Cortex of kidney (tissue), 1 donor: ENCODE data around the gene POLR3H.
"Not testable (repeated sequence)": the region's sequence is repeated elsewhere in the genome, so short reads cannot be mapped to it uniquely, and the experiment has no call there.

Experiments
- DNase-seq: peaks from one replicate; lab custom pipeline; 2025; lab: John Stamatoyannopoulos, UW

POLR3H gene

GRCh38 chr22:41543854-41544670 lies at the start of gene POLR3H:
Gene POLR3H, minus strand, starts transcription at chr22:41544470. Its CDS starts 369 bp downstream, at chr22:41544101.
- DNase-seq = no peak

- not testable (repeated sequence) for DNase-seq
These were observed 49.2 kb upstream of the POLR3H start for GRCh38 chr22:41593336-41593960.

- peak; percentile 54 for DNase-seq
These were observed 45.3 kb upstream of the POLR3H start, which contains the start of gene PMM1 for GRCh38 chr22:41589391-41590241. Gene PMM1, minus strand, starts transcription at chr22:41589840. Its CDS starts 35 bp downstream, at chr22:41589805.

- DNase-seq = no peak
These were observed 43.1 kb upstream of the POLR3H start for GRCh38 chr22:41587347-41587723.

GRCh38 chr22:41585898-41586297 lies 41.6 kb upstream of the POLR3H start:
- DNase-seq = no peak

GRCh38 chr22:41584881-41585280 lies 40.6 kb upstream of the POLR3H start:
- DNase-seq = no peak

- DNase-seq = no peak
These were observed 38.4 kb upstream of the POLR3H start for GRCh38 chr22:41582694-41583093.

GRCh38 chr22:41579997-41580355 lies 35.7 kb upstream of the POLR3H start:
- no peak for DNase-seq

- DNase-seq = no peak
These were observed 35.2 kb upstream of the POLR3H start for GRCh38 chr22:41579297-41579996.

GRCh38 chr22:41578818-41579217 lies 34.5 kb upstream of the POLR3H start:
- no peak for DNase-seq

- DNase-seq = no peak
These were observed 33.8 kb upstream of the POLR3H start for GRCh38 chr22:41578114-41578513.

- no peak for DNase-seq
These were observed 32.6 kb upstream of the POLR3H start for GRCh38 chr22:41576877-41577276.

- no peak for DNase-seq
These were observed 31.3 kb upstream of the POLR3H start for GRCh38 chr22:41575533-41575932.

GRCh38 chr22:41574847-41575381 lies 30.6 kb upstream of the POLR3H start:
- no peak for DNase-seq

- DNase-seq = no peak
These were observed 29.4 kb upstream of the POLR3H start for GRCh38 chr22:41573677-41574076.

GRCh38 chr22:41572305-41572704 lies 28.0 kb upstream of the POLR3H start:
- not testable (repeated sequence) for DNase-seq

GRCh38 chr22:41571786-41572185 lies 27.5 kb upstream of the POLR3H start:
- DNase-seq = no peak

- no peak for DNase-seq
These were observed 26.0 kb upstream of the POLR3H start for GRCh38 chr22:41570221-41570620.

GRCh38 chr22:41568811-41569210 lies 24.5 kb upstream of the POLR3H start:
- DNase-seq = no peak

- no peak for DNase-seq
These were observed 23.2 kb upstream of the POLR3H start for GRCh38 chr22:41567512-41567768.

GRCh38 chr22:41565403-41566054 lies 21.3 kb upstream of the POLR3H start:
- DNase-seq = no peak
